T-helper 2 cell treated with Interferon-gamma antibody and Interleukin-4, amounts not matched to agents 5 μg/mL and 100 μg/mL, for 36 hours (primary cell): Measurements from ENCODE around the gene BEAN1.
"Not testable (repeated sequence)": the region's sequence is repeated elsewhere in the genome, so short reads cannot be mapped to it uniquely, and the experiment has no call there.

Experiments
- DNase-seq: peaks from one replicate; pipeline ENCODE4 v3.0.0; 2021; ENCODE audit warnings: low spot score
- H3K27ac Mint-ChIP-seq: one replicate; pipeline ENCODE4 v1.8.0; 2021; ENCODE audit warnings: mild to moderate bottlenecking, mixed read lengths
- H3K27me3 Mint-ChIP-seq: one replicate; pipeline ENCODE4 v1.8.0; 2021; ENCODE audit warnings: low read depth, mixed read lengths
- H3K36me3 Mint-ChIP-seq: one replicate; pipeline ENCODE4 v1.8.0; 2021; ENCODE audit warnings: low read depth, mixed read lengths
- H3K4me1 Mint-ChIP-seq: one replicate; pipeline ENCODE4 v1.8.0; 2021; ENCODE audit warnings: low read depth, mixed read lengths
- H3K4me3 Mint-ChIP-seq: one replicate; pipeline ENCODE4 v1.8.0; 2022; ENCODE audit warnings: mild to moderate bottlenecking, moderate library complexity, mixed read lengths
- H3K9me3 Mint-ChIP-seq: one replicate; pipeline ENCODE4 v1.8.0; 2021; ENCODE audit warnings: mixed read lengths

The BEAN1 gene

DNA sequence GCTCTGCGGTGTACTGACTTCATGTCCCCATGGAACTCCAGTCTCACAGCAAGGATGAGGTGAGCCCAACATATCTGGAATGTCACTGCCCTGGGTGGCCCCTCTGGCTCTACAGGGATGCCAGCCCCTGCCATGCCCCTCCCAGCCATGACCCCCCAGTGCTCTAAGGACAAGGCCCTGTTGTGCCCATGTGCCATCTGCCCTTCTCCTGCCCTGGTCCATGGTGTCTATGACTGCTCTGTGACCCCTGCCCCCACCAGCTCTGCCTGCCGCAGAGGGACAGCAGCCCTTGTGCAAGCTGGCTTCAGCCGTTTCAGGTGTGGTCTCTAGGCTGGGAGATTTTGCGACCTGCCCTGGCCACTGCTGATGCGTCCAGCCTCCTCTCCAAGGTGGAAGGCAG is 82.5 kb downstream of the BEAN1 start:
- no peak overlapping the region for H3K27ac Mint-ChIP-seq
- no peaks in the 10 kb centered on the region for H3K27me3 Mint-ChIP-seq
- peaks cover 1% of the 10 kb centered on the region for H3K4me1 Mint-ChIP-seq
- peaks cover 7% of the 10 kb centered on the region for H3K36me3 Mint-ChIP-seq
- no peak overlapping the region for H3K4me3 Mint-ChIP-seq
- DNase-seq, result no peak
- no peaks in the 10 kb centered on the region for H3K9me3 Mint-ChIP-seq

- no peaks in the 10 kb centered on the region for H3K27me3 Mint-ChIP-seq
- H3K4me3 Mint-ChIP-seq, result no peak overlapping the region
- no peaks in the 10 kb centered on the region for H3K9me3 Mint-ChIP-seq
- H3K27ac Mint-ChIP-seq, result no peak overlapping the region
- peaks cover 4% of the 10 kb centered on the region for H3K4me1 Mint-ChIP-seq
- H3K36me3 Mint-ChIP-seq, result peaks cover 7% of the 10 kb centered on the region
- DNase-seq, result no peak
Measured at GRCh38 chr16:66510298-66510697, 83.2 kb downstream of the BEAN1 start.

DNA sequence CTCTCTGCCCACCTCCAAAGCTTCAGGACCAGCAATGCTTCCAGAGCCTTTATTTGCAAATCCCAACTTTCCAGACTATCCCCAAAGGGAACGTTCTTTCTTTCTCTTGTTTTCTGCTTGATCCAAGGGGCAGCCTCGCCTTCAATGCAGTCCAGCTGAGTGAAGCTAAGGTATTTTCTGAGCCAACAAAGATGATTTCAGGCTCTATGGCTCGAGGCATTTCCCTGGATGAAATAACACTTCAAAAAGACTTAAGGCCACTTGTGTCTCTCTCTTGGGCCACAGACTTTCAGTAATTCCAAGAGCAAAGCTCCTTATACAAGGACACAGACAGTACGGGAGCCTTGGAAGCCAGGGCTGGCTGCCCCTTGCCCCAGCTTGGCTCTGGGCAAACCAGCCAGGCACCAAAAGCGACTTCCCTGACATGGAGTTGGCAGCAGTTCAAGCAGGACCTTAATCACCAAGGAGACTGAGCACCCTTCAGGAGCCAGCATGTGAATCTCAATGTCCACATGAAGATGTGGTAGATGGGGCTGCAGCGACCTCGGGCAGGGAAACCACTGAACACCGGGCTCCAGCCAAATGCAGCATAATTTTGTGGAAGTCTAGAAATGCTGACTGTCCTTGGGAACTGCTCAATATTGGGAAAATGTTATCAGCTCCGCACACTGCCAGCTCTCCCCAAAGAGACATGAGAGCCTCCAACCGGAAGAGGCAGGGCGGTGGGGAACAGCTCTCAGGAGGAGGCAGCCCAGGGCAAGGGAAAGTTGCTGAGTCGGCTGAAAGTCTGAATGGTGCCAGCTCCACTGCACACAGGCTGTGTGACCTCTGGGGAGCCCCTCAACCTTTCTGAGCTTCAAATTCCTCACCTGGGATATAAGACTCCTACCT is 83.9 kb downstream of the BEAN1 start:
- Mint-ChIP-seq H3K9me3 (no peaks in the 10 kb centered on the region), H3K4me3 (no peak overlapping the region), H3K27ac (no peak overlapping the region), H3K4me1 (peaks cover 10% of the 10 kb centered on the region), H3K36me3 (peaks cover 7% of the 10 kb centered on the region), H3K27me3 (no peaks in the 10 kb centered on the region)
- DNase-seq, result no peak

DNA sequence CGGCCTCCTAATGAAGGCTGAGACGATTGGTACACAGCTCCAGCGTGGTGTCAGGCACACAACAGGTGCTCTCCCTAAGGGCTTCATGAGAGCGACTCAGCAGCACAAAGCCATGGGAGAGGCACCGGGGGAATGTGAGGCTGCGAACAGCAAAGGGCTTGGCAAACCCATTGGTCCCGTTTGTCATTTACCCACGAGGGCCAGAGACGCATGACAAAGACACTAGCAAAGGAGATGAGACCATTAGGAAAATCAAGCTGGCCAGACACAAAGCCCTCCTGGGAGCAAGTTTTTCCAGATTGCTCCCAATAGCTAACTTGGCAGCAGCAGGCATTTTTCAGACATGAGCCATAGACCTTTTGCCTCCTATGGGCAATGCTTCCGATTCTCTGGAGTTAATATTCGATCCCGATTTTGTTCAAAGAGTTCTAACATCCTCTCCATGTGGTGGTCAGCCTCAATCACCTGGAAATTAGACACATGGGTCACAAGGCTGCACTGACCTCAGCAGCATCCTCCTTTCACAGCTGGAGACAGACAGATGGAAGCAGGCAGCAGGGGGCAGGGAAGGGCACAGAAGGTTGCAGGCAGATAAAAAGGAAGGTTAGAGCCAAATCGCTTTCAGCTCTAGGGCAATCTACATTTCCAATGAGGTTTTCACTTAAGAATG is 84.6 kb downstream of the BEAN1 start:
- no peaks in the 10 kb centered on the region for H3K27me3 Mint-ChIP-seq
- peaks cover 18% of the 10 kb centered on the region for H3K4me1 Mint-ChIP-seq
- peaks cover 9% of the 10 kb centered on the region for H3K36me3 Mint-ChIP-seq
- H3K4me3 Mint-ChIP-seq, result no peak overlapping the region
- no peak for DNase-seq
- no peak overlapping the region for H3K27ac Mint-ChIP-seq
- no peaks in the 10 kb centered on the region for H3K9me3 Mint-ChIP-seq

DNA sequence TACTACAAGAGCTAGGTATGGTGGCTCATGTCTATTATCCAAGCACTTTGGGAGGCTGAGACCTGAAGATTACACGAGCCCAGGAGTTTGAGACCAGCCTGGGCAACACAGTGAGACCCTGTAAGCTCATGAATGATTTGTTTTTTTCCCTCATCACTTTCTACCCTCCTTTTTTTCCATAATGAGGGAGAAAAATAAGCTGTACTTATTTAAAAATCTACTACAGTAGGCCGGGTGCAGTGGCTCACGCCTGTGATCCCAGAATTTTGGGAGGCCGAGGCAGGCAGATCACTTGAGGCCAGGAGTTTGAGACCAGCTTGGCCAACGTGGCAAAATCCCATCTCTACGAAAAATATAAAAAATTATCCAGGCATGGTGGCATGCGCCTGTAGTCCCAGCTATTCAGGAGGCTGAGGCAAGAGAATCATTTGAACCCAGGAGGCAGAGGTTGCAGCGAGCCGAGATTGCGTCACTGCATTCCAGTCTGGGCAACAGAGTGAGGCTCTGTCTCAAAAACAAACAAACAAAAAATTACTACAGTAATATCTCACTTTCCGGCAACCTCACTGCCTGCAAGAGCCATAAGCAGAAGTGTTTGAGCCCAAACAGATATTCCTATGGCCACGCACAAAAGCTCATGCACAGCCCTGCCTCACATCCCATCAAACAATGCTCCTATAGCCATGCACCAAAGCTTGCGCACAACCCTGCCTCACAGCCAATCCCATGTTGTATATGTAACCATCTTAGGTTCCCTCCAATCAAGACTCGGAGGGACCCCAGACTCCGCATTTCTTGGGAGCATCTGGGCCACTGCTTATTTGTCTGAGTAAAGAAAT is 85.4 kb downstream of the BEAN1 start:
- Mint-ChIP-seq H3K4me3 (no peak overlapping the region), H3K9me3 (no peaks in the 10 kb centered on the region), H3K36me3 (peaks cover 10% of the 10 kb centered on the region), H3K27ac (no peak overlapping the region), H3K4me1 (peaks cover 25% of the 10 kb centered on the region), H3K27me3 (no peaks in the 10 kb centered on the region)
- DNase-seq, result no peak

- Mint-ChIP-seq H3K36me3 (peaks cover 12% of the 10 kb centered on the region), H3K4me3 (no peak overlapping the region), H3K27me3 (no peaks in the 10 kb centered on the region), H3K27ac (no peak overlapping the region), H3K9me3 (no peaks in the 10 kb centered on the region), H3K4me1 (peaks cover 30% of the 10 kb centered on the region)
- DNase-seq, result no peak
Measured at GRCh38 chr16:66513111-66513723, 86.1 kb downstream of the BEAN1 start.

DNA sequence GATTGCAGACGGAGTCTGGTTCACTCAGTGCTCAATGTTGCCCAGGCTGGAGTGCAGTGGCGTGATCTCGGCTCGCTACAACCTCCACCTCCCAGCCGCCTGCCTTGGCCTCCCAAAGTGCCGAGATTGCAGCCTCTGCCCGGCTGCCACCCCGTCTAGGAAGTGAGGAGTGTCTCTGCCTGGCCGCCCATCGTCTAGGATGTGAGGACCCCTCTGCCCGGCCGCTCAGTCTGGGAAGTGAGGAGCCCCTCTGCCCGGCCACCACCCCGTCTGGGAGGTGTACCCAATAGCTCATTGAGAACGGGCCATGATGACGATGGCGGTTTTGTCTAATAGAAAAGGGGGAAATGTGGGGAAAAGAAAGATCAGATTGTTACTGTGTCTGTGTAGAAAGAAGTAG is 87.3 kb downstream of the BEAN1 start:
- Mint-ChIP-seq H3K4me1 (peaks cover 37% of the 10 kb centered on the region), H3K36me3 (peaks cover 12% of the 10 kb centered on the region)
- not testable (repeated sequence) for H3K27me3 Mint-ChIP-seq, DNase-seq, H3K4me3 Mint-ChIP-seq, H3K9me3 Mint-ChIP-seq, H3K27ac Mint-ChIP-seq

GRCh38 chr16:66514980-66515595 is 88.0 kb downstream of the BEAN1 start:
- Mint-ChIP-seq H3K4me1 (peaks cover 44% of the 10 kb centered on the region), H3K36me3 (peaks cover 18% of the 10 kb centered on the region), H3K27ac (peak overlapping the region; percentile 17)
- not testable (repeated sequence) for DNase-seq, H3K27me3 Mint-ChIP-seq, H3K4me3 Mint-ChIP-seq, H3K9me3 Mint-ChIP-seq

- Mint-ChIP-seq H3K4me3 (peak overlapping the region; percentile 83), H3K27ac (peak overlapping the region; percentile 93), H3K4me1 (peaks cover 52% of the 10 kb centered on the region), H3K36me3 (peaks cover 20% of the 10 kb centered on the region), H3K27me3 (no peaks in the 10 kb centered on the region), H3K9me3 (no peaks in the 10 kb centered on the region)
- no peak for DNase-seq
Measured at GRCh38 chr16:66515596-66516508, 88.8 kb downstream of the BEAN1 start.

- Mint-ChIP-seq H3K4me3 (peak overlapping the region; percentile 83), H3K4me1 (peaks cover 57% of the 10 kb centered on the region), H3K27me3 (no peaks in the 10 kb centered on the region), H3K9me3 (no peaks in the 10 kb centered on the region), H3K36me3 (peaks cover 20% of the 10 kb centered on the region), H3K27ac (peak overlapping the region; percentile 93)
- no peak for DNase-seq
Measured at GRCh38 chr16:66516509-66516807, 89.4 kb downstream of the BEAN1 start.

DNA sequence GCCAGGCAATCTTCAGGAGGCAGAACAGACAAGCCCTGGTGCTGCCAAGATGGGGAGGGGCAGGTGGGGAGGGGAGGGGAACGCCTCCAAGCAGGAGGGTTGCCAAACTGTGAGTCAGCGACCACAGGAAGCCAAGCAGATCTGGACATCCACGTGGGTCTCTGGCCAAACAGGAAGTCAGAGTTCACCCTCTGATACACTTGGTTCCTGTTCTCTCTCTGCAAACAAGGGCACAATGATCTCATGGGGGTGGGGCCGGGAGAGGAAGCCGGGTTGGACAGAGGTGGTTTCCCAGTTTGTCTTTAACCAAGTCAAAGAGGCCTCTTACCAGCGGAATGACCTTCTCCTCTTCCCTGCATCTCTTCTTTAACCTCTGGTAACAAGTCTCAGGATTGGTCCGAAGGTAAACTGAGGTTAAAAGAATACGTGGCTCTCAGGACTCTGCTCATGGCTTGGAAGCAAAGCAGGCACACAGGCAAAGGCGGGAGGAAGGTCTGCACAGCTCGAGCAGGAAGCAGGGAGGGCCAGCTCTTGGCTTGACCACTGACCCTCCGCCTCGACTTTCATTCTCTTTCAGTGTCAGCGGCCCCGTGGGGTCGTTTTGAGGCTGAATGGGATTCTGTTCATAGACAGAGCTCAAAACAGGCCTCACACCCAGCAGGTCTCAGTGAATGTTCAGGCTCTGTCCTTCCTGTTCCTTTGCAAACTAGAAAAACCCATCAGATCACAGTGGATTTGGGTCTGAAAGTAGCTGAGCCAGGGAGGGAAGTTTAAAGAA is 89.9 kb downstream of the BEAN1 start:
- H3K4me3 Mint-ChIP-seq, result peak overlapping the region; percentile 83
- H3K9me3 Mint-ChIP-seq, result no peaks in the 10 kb centered on the region
- H3K27me3 Mint-ChIP-seq, result no peaks in the 10 kb centered on the region
- DNase-seq, result peak; percentile 89
- peaks cover 19% of the 10 kb centered on the region for H3K36me3 Mint-ChIP-seq
- H3K27ac Mint-ChIP-seq, result peak overlapping the region; percentile 93
- H3K4me1 Mint-ChIP-seq, result peaks cover 62% of the 10 kb centered on the region

DNA sequence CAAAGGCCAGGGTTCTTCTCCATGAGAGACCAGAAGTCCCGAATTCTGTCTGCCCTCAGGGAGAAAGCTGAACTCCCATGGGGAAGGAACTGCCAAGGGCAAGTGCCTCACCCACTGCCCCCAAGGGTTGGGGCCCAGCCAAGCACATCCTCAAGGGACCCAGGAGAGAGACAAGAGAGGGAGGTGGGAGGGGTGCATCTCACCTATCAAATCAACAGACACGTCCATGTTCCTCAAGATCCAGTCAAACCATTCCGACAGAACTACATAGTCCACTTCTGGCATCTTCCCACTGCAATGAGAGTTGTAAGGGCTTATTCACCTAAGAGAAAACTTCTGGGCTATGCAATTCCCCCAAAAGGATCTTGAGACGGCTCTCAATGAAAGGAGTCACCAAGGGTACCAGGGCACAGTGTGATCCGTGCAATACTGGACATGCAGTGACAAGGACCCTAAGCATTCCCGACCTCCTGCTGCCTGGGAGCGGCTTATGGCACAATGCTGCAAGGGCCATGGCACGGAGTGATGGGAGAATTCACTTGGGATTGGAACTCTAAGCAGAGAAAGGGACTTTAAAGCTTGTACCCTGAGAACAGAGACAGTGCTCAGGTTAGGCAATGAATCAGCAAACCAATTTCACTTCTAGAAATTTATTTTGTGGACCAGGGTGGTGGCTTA is 90.6 kb downstream of the BEAN1 start:
- Mint-ChIP-seq H3K4me3 (peak overlapping the region; percentile 83), H3K27me3 (no peaks in the 10 kb centered on the region), H3K36me3 (peaks cover 18% of the 10 kb centered on the region), H3K9me3 (no peaks in the 10 kb centered on the region), H3K27ac (peak overlapping the region; percentile 93), H3K4me1 (peaks cover 69% of the 10 kb centered on the region)
- DNase-seq, result no peak
